GM12878 (cell line): ENCODE data around the gene IGF1R. TPM values are rescaled to one million over a fixed set of nuclear protein-coding genes. Genes with fewer than 3 reads are reported as not detected.

ENCODE experiments used
- ATAC-seq: fragments of 200-7000 bp; cut with Tn5 transposase; 3 replicates; pipeline ENCODE4 v1.9.1; 2020; ENCODE audit warnings: mild to moderate bottlenecking, moderate library complexity
- BruUV-seq: library from RNA; stranded (reverse); fragments of 400-500 nt; replicated peaks from 2 replicates; lab custom pipeline; 2021; lab: Mats Ljungman, UMichigan
- CTCF ChIA-PET: fragments of 300-600 bp; sonication (Branson Sonifier 250); formaldehyde crosslinking; extraction: SDS; loops from one replicate; lab custom pipeline; 2021; ENCODE audit warnings: inconsistent platforms; lab: Yijun Ruan, JAX
- POLR2A ChIA-PET: fragments of 350-600 bp; formaldehyde crosslinking; extraction: SDS; loops from one replicate; lab custom pipeline; 2021; ENCODE audit warnings: inconsistent platforms; lab: Charles Lee
- RAD21 ChIA-PET: fragments of 300-600 bp; sonication (Branson Sonifier 250); formaldehyde crosslinking; loops from one replicate; lab custom pipeline; 2023; ENCODE audit warnings: antibody characterized with exemption; ENCODE audit not compliant: unreplicated experiment; lab: Charles Lee
- SMC1A ChIA-PET: fragments of 300-600 bp; sonication (Branson Sonifier 250); formaldehyde crosslinking; loops from one replicate; lab custom pipeline; 2023; ENCODE audit not compliant: unreplicated experiment, uncharacterized antibody; lab: Charles Lee
- DNase-seq: peaks from one replicate; pipeline ENCODE4 v3.0.0-alpha.2; 2011; ENCODE audit warnings: low read depth, low spot score
- FAIRE-seq: peaks from 3 replicates; lab custom pipeline; 2011; peaks lifted over from hg19 to GRCh38; lab: Jason Lieb, UNC
- H2AFZ ChIP-seq: 2 replicates; pipeline ENCODE4 v1.6.0; 2011; ENCODE audit warnings: low read depth, low read length, control low read depth; ENCODE audit not compliant: control insufficient read depth
- H3K27ac ChIP-seq: 2 replicates; pipeline ENCODE4 v1.5.1; 2011; ENCODE audit warnings: control low read depth; ENCODE audit not compliant: control insufficient read depth, insufficient read depth
- H3K27me3 ChIP-seq, 2 experiments: replicated peaks in 1 of 2; 2 replicates each; pipeline versions ENCODE4 v1.6.0 to v1.6.1; 2011; ENCODE audit warnings: low read length in 1 of 2; ENCODE audit not compliant: control insufficient read depth in 2 of 2, insufficient read depth in 2 of 2
- H3K36me3 ChIP-seq, 2 experiments: 2 replicates each; pipeline ENCODE4 v1.5.1; 2011; ENCODE audit warnings: low read length in 1 of 2; ENCODE audit not compliant: control insufficient read depth in 2 of 2, insufficient read depth in 2 of 2
- H3K4me1 ChIP-seq: 2 replicates; pipeline ENCODE4 v1.6.1; 2011; ENCODE audit warnings: mild to moderate bottlenecking, low read length, moderate library complexity, mixed read lengths; ENCODE audit not compliant: control insufficient read depth, insufficient read depth
- H3K4me2 ChIP-seq: 2 replicates; pipeline ENCODE4 v1.6.0; 2011; ENCODE audit warnings: control low read depth; ENCODE audit not compliant: control insufficient read depth, insufficient read depth
- H3K4me3 ChIP-seq: fragments of 200-600 bp; sonication (generic); 2 replicates; pipeline ENCODE4 v1.5.1; 2016
- H3K79me2 ChIP-seq: 2 replicates; pipeline ENCODE4 v1.6.0; 2011; ENCODE audit warnings: low read length; ENCODE audit not compliant: control insufficient read depth, insufficient read depth
- H3K9ac ChIP-seq: 2 replicates; pipeline ENCODE4 v1.8.0; 2011; ENCODE audit warnings: low read length, control low read depth, mixed read lengths; ENCODE audit not compliant: control insufficient read depth, insufficient read depth
- H3K9me3 ChIP-seq: replicated peaks from 3 replicates; pipeline ENCODE4 v1.5.1; 2011; ENCODE audit warnings: mild to moderate bottlenecking, low read length; ENCODE audit not compliant: control insufficient read depth, insufficient read depth
- H4K20me1 ChIP-seq: 2 replicates; pipeline ENCODE4 v1.6.0; 2011; ENCODE audit not compliant: control insufficient read depth, insufficient read depth
- ATF2 ChIP-seq: IDR thresholded peaks from 2 replicates; pipeline ENCODE4 v1.6.1; 2012; ENCODE audit warnings: low read length, inconsistent platforms
- BCLAF1 ChIP-seq: fragments of 450-650 bp; IDR thresholded peaks from 2 replicates; pipeline ENCODE4 v1.6.1; 2017; ENCODE audit warnings: antibody characterized with exemption, mild to moderate bottlenecking, moderate library complexity
- CBX5 ChIP-seq: sonication (generic); IDR thresholded peaks from 2 replicates; pipeline ENCODE4 v1.6.1; 2016; ENCODE audit warnings: low read depth, moderate library complexity, mild to moderate bottlenecking, inconsistent platforms
- CEBPZ ChIP-seq: fragments of 150-350 bp; IDR thresholded peaks from 2 replicates; pipeline ENCODE4 v1.6.1; 2016; ENCODE audit warnings: low read depth, low read length
- GABPA ChIP-seq: IDR thresholded peaks from 2 replicates; pipeline ENCODE4 v1.6.1; 2014; ENCODE audit warnings: antibody characterized with exemption, low read depth, mild to moderate bottlenecking, inconsistent platforms
- HDGF ChIP-seq: fragments of 450-650 bp; IDR thresholded peaks from 2 replicates; pipeline ENCODE4 v1.6.1; 2016; ENCODE audit warnings: antibody characterized with exemption
- IRF3 ChIP-seq: fragments of 450-650 bp; IDR thresholded peaks from 2 replicates; pipeline ENCODE4 v1.6.1; 2014; ENCODE audit warnings: mild to moderate bottlenecking
- KLF5 ChIP-seq: fragments of 450-650 bp; IDR thresholded peaks from 2 replicates; pipeline ENCODE4 v1.6.1; 2014; ENCODE audit warnings: mild to moderate bottlenecking; ENCODE audit not compliant: partially characterized antibody
- NBN ChIP-seq: fragments of 450-650 bp; IDR thresholded peaks from 2 replicates; pipeline ENCODE4 v1.6.1; 2016
- NRF1 ChIP-seq: conservative IDR thresholded peaks from 2 replicates; pipeline ENCODE4 v1.6.1; 2011; ENCODE audit warnings: mild to moderate bottlenecking, low read depth, low read length, improper control_type of control experiment
- TCF12 ChIP-seq: IDR thresholded peaks from 2 replicates; pipeline ENCODE4 v1.6.1; 2011; ENCODE audit warnings: low read depth, mild to moderate bottlenecking, low read length
- ZNF217 ChIP-seq: fragments of 450-650 bp; IDR thresholded peaks from 2 replicates; pipeline ENCODE4 v1.6.1; 2017; ENCODE audit warnings: antibody characterized with exemption, mild to moderate bottlenecking
- WGBS: methylation state at CpG from one replicate; pipeline ENCODE4 v1.1.6; 2016; ENCODE audit warnings: low lambda C conversion rate; ENCODE audit not compliant: insufficient replicate concordance, insufficient coverage; ENCODE audit errors: missing lambda C conversion rate; 5-methylcytosine and 5-hydroxymethylcytosine counted together
- in situ Hi-C: fragments of 300-500 bp; cut with MboI; formaldehyde crosslinking; loops from 9 replicates; pipeline ENCODE4 v1.14.3; 2018; ENCODE audit warnings: mixed read lengths
- intact Hi-C: fragments of 100-400 bp; cut with micrococcal nuclease; formaldehyde crosslinking; loops from one replicate; pipeline ENCODE4 v1.14.2; 2022; ENCODE audit not compliant: unreplicated experiment
- polyA plus RNA-seq, 11 experiments: library from polyadenylated mRNA; depleted of rRNA in 4 of 11; unstranded in 6 of 11; stranded (reverse) in 5 of 11; fragments of >200 nt; fragmentation: Nextera tagmentation in 4 of 11; fragmentation: Illumina TruSeq in 1 of 11; extraction: Ambion mirVana in 4 of 11; extraction: Trizol in 1 of 11; gene quantifications; 1 replicate in 1 of 11; 2 replicates in 10 of 11; pipeline versions ENCODE4 v1.2.1 to v1.2.3, GENCODE V29; 2011 to 2016; ENCODE audit warnings: inconsistent platforms in 2 of 11, missing spikeins in 2 of 11, low read depth in 1 of 11
- total RNA-seq, 4 experiments: library from RNA; depleted of rRNA in 3 of 4; stranded (reverse); fragments of >200 nt in 3 of 4; fragmentation: Illumina TruSeq in 1 of 4; extraction: Trizol in 1 of 4; gene quantifications; 2 replicates each; pipeline versions ENCODE4 v1.2.1 to v1.2.3, GENCODE V29; 2013 to 2021
- TF ChIP-seq, protein P1 (sequence below), 3 experiments: IDR thresholded peaks in 2 of 3; conservative IDR thresholded peaks in 1 of 3; 2 replicates each; pipeline ENCODE4 v1.5.1; 2011; ENCODE audit warnings: low read depth in 3 of 3, low read length in 3 of 3, mild to moderate bottlenecking in 3 of 3, control low read depth in 2 of 3, moderate library complexity in 2 of 3, inconsistent platforms in 1 of 3, mixed read lengths in 1 of 3; ENCODE audit not compliant: control insufficient read depth in 2 of 3, insufficient read depth in 1 of 3; ENCODE audit errors: extremely low read depth in 1 of 3

The IGF1R gene
- total and polyA plus RNA-seq, 10 of the 15 experiments (the other 5 are each of a cell fraction or from before 2014, with no cell fraction given): 0.03 to 2.7 (median 0.66) TPM

DNA sequence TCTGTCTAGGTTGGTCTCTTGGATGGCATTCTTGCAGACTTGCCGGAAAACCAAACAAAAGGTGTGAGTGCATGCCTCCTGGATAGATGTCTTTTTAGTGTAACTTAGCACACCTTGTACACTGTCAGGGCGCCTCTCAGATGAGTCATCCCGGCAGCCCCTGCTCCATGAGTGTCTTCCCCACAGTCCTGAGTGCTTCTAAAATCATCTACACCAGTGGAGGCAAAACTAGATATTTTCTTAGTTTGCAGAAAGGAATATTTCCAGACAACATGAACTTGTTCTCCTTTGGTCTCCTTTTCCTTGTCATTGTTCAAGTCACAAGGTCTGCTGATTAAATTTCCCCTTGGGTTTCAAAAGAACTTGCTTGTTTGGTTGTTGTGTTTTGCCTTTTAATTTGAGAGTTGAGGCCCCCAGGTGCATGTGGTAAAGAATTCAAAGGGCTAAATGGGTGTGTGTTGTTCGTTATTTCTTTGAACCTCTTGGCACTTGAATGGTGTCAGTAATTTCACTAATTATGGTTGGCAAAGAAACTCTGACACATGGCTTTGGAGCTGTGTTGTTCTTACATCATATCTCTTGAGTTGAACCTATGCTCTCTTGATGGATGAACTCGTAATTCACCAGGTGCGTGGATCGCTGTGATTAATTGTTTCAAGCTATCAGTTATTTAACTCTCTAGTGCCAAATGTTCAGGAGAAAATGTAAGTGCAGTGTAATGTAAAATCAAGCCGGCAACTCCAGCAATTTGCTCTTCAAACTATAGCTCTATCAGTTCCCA, 98.2 kb downstream of the IGF1R start:
- H3K4me3 ChIP-seq: no peak overlapping the region
- H3K27ac ChIP-seq: no peak overlapping the region
- H3K27me3 ChIP-seq: no peaks in the 10 kb centered on the region
- H2AFZ ChIP-seq: no peak overlapping the region
- DNase-seq (no peak), FAIRE-seq (no peak), ATAC-seq (no peak)
- intact Hi-C loops: no loop called here
- ChIA-PET CTCF (no interaction called here), RAD21 (no interaction called here), SMC1A (interaction anchor here (0.6 kb wide), 1 partner anchor 31 kb away, joined by 3 read pairs; no protein-coding TSS in a partner anchor), POLR2A (no interaction called here)
- no peaks in the 10 kb centered on the region for H3K4me1 ChIP-seq
- no peak overlapping the region for H3K4me2 ChIP-seq
- in situ Hi-C loops: no loop called here
- H3K36me3 ChIP-seq: no peaks in the 10 kb centered on the region
- BruUV-seq: no TSS peak
- WGBS: 43% methylated on average over 8 of the region's 8 CpGs
- no peaks in the 10 kb centered on the region for H3K79me2 ChIP-seq
- no peaks in the 10 kb centered on the region for H3K9me3 ChIP-seq
- H3K9ac ChIP-seq: no peak overlapping the region
- H4K20me1 ChIP-seq: no peaks in the 10 kb centered on the region
- no peak for TF ChIP-seq GABPA
- no peak for TF ChIP-seq NBN
- TF ChIP-seq CBX5: no peak
- no peak for TF ChIP-seq BCLAF1
- no peak for TF ChIP-seq TCF12
- no peak for TF ChIP-seq KLF5
- TF ChIP-seq HDGF: no peak
- no peak for TF ChIP-seq ATF2
- no peak for TF ChIP-seq CEBPZ
- TF ChIP-seq IRF3: no peak
- no peak for TF ChIP-seq ZNF217
- TF ChIP-seq, protein P1, sequence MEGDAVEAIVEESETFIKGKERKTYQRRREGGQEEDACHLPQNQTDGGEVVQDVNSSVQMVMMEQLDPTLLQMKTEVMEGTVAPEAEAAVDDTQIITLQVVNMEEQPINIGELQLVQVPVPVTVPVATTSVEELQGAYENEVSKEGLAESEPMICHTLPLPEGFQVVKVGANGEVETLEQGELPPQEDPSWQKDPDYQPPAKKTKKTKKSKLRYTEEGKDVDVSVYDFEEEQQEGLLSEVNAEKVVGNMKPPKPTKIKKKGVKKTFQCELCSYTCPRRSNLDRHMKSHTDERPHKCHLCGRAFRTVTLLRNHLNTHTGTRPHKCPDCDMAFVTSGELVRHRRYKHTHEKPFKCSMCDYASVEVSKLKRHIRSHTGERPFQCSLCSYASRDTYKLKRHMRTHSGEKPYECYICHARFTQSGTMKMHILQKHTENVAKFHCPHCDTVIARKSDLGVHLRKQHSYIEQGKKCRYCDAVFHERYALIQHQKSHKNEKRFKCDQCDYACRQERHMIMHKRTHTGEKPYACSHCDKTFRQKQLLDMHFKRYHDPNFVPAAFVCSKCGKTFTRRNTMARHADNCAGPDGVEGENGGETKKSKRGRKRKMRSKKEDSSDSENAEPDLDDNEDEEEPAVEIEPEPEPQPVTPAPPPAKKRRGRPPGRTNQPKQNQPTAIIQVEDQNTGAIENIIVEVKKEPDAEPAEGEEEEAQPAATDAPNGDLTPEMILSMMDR (IDR thresholded peaks at IDR 0.05 in 2 of 3, conservative IDR thresholded peaks at IDR 0.05 in 1 of 3; ENCODE audit: control insufficient read depth in 2 of 3, extremely low read depth in 1 of 3, insufficient read depth in 1 of 3, low read depth in 3 of 3, low read length in 3 of 3): no peak
- no peak for TF ChIP-seq NRF1
